ENCODE data around the gene MAB21L4. TPM values are rescaled to one million over a fixed set of nuclear protein-coding genes. Genes with fewer than 3 reads are reported as not detected.

The MAB21L4 gene
- total RNA-seq, 1 experiment from 2014 or later, result 0.15 TPM

- Histone ChIP-seq H3K79me1 (ENCODE audit: insufficient read depth, low read depth, low read length, poor library complexity, severe bottlenecking) (no peaks in the 10 kb centered on the region), H3K14ac (ENCODE audit: insufficient read depth, low read length) (no peak overlapping the region; the same call in 1 of the 2 replicates)
Observed at GRCh38 chr2:240839152-240840143, 56.5 kb downstream of the MAB21L4 start.

More at GRCh38 chr2:240839152-240840143, 56.5 kb downstream of the MAB21L4 start:
- no peak overlapping the region for H3T11ph ChIP-seq (ENCODE audit: low read length)
- peaks cover 2% of the 10 kb centered on the region; the same call in 1 of the 2 replicates for H3K4me1 ChIP-seq (ENCODE audit: insufficient read depth, low read length)
- no peak overlapping the region for H3K9ac ChIP-seq (ENCODE audit: extremely low read depth, insufficient read length, low read length)
- H3K27me3 ChIP-seq (ENCODE audit: insufficient read depth, low read length), result no peaks in the 10 kb centered on the region
- no CpG with 5 or more reads among the region's 28 CpGs for WGBS (ENCODE audit: extremely low coverage, insufficient read length, low lambda C conversion rate)
- no peak for TF ChIP-seq CTCF (conservative IDR thresholded peaks at IDR 0.05)
- H2AK5ac ChIP-seq (ENCODE audit: insufficient read length, low read length), result no peak overlapping the region
- no peak overlapping the region for H3K4me2 ChIP-seq (ENCODE audit: insufficient read depth, insufficient read length, low read length)
- H4K5ac ChIP-seq (ENCODE audit: insufficient read length, low read depth, low read length), result no peak overlapping the region
- H3K79me2 ChIP-seq (ENCODE audit: insufficient read depth, low read length), result no peaks in the 10 kb centered on the region; the same call in 1 of the 2 replicates
- no peak overlapping the region for H3K18ac ChIP-seq (ENCODE audit: insufficient read length, low read depth, low read length)
- no peaks in the 10 kb centered on the region for H4K20me1 ChIP-seq (ENCODE audit: control insufficient read depth, insufficient read depth, insufficient read length)
- Mint-ChIP-seq H3K4me3 (no peak overlapping the region), H3K36me3 (ENCODE audit: insufficient read depth in 1 of 3, low read depth in 3 of 3) (no peaks in the 10 kb centered on the region; a peak in 2 of 7 replicates), H3K27me3 (ENCODE audit: low read depth) (peaks cover 9% of the 10 kb centered on the region), H3K4me1 (peaks cover 23 to 35% of the 10 kb centered on the region in 2 experiments), H3K9me3 (0 out of 5 replicates have a peak, but pooled peaks cover 0 to 2% of the 10 kb centered on the region in 2 experiments), H3K27ac (no peak overlapping the region)
- H2BK120ac ChIP-seq (ENCODE audit: low read depth, low read length, poor library complexity, severe bottlenecking), result no peak overlapping the region
- H2BK12ac ChIP-seq (ENCODE audit: insufficient read length, low read depth, low read length), result no peak overlapping the region
- no peaks in the 10 kb centered on the region for H3K23me2 ChIP-seq (ENCODE audit: insufficient read length, low read depth, low read length, poor library complexity, severe bottlenecking)
- no peak overlapping the region for H3K56ac ChIP-seq (ENCODE audit: insufficient read length, low read depth, low read length)
- H3K23ac ChIP-seq (ENCODE audit: insufficient read length, low read depth, low read length), result no peak overlapping the region
- no peak for DNase-seq
- H4K8ac ChIP-seq (replicated peaks; ENCODE audit: insufficient read length, low read depth, low read length), result no peak overlapping the region
- H4K91ac ChIP-seq (ENCODE audit: insufficient read length, low read depth, low read length), result no peak overlapping the region
- H2BK15ac ChIP-seq (ENCODE audit: low read depth, low read length), result no peak overlapping the region
- H3K27ac ChIP-seq (ENCODE audit: insufficient read length, low read depth, low read length), result no peak overlapping the region
- no peak overlapping the region for H2BK5ac ChIP-seq (ENCODE audit: insufficient read length, low read length)
- no peak overlapping the region for H3K4ac ChIP-seq (ENCODE audit: low read depth, low read length)
- H3K9me3 ChIP-seq (ENCODE audit: control insufficient read depth, low read depth, low read length), result no peaks in the 10 kb centered on the region
- H2BK20ac ChIP-seq (ENCODE audit: low read depth, low read length, poor library complexity, severe bottlenecking), result no peak overlapping the region
- no peak overlapping the region for H2AFZ ChIP-seq (ENCODE audit: low read length)

Data from H9 (cell line).